ENCODE measurements around the gene ZCCHC24. TPM values are rescaled to one million over a fixed set of nuclear protein-coding genes. Genes with fewer than 3 reads are reported as not detected.

The ZCCHC24 gene
- total and polyA plus RNA-seq, 7 donors = 11.2 to 112 (median 43.0) TPM

- no peaks in the 10 kb centered on the region for H3K9me3 ChIP-seq
- no peaks in the 10 kb centered on the region for H3K4me1 ChIP-seq
- H3K36me3 ChIP-seq (ENCODE audit: insufficient read depth in 1 of 2, low read depth in 1 of 2) = peaks cover 0 to 83% of the 10 kb centered on the region in 2 donors
- DNase-seq (no peak), ATAC-seq (peak in 1 of 4 donors; percentile 23)
- intact Hi-C loops (cut with DNase I) = no loop called here
- H3K27me3 ChIP-seq (ENCODE audit: insufficient read depth in 3 of 3, low read length in 2 of 3) = no peaks in the 10 kb centered on the region
- 73 to 89% (median 84%) methylated on average over 11 of the region's 11 CpGs for WGBS, 3 donors
- H3K27ac ChIP-seq = no peak overlapping the region
- H3K4me3 ChIP-seq = no peak overlapping the region
- no peak for TF ChIP-seq CTCF (IDR thresholded peaks at IDR 0.05)
These were observed 57.2 kb downstream of the ZCCHC24 start for GRCh38 chr10:79387974-79388850.

GRCh38 chr10:79387466-79387973, 57.9 kb downstream of the ZCCHC24 start:
- ATAC-seq = no peak
- Histone ChIP-seq H3K27me3 (ENCODE audit: insufficient read depth in 3 of 3, low read length in 2 of 3) (no peaks in the 10 kb centered on the region), H3K4me1 (no peaks in the 10 kb centered on the region), H3K27ac (no peak overlapping the region), H3K9me3 (no peaks in the 10 kb centered on the region), H3K4me3 (no peak overlapping the region), H3K36me3 (ENCODE audit: insufficient read depth in 1 of 2, low read depth in 1 of 2) (peaks cover 0 to 76% of the 10 kb centered on the region in 2 donors)
- no peak for DNase-seq
- TF ChIP-seq CTCF (IDR thresholded peaks at IDR 0.05) = no peak
- intact Hi-C loops (cut with DNase I) = no loop called here
- WGBS, 3 donors = 78 to 80% (median 79%) methylated on average over 5 of the region's 5 CpGs

GRCh38 chr10:79386637-79387465, 58.6 kb downstream of the ZCCHC24 start:
- Histone ChIP-seq H3K4me3 (no peak overlapping the region), H3K4me1 (peaks cover 6% of the 10 kb centered on the region), H3K27ac (no peak overlapping the region), H3K9me3 (no peaks in the 10 kb centered on the region), H3K27me3 (ENCODE audit: insufficient read depth in 3 of 3, low read length in 2 of 3) (no peaks in the 10 kb centered on the region), H3K36me3 (ENCODE audit: insufficient read depth in 1 of 2, low read depth in 1 of 2) (peaks cover 0 to 71% of the 10 kb centered on the region in 2 donors)
- intact Hi-C loops (cut with DNase I) = no loop called here
- ATAC-seq (no peak), DNase-seq (peak in 1 of 2 donors; percentile 45)
- no peak for TF ChIP-seq CTCF (IDR thresholded peaks at IDR 0.05)
- WGBS, 3 donors = 77 to 86% (median 80%) methylated on average over 24 of the region's 24 CpGs

GRCh38 chr10:79385804-79386531, 59.5 kb downstream of the ZCCHC24 start:
- intact Hi-C loops (cut with DNase I) = no loop called here
- Histone ChIP-seq H3K4me1 (peaks cover 12% of the 10 kb centered on the region), H3K4me3 (no peak overlapping the region), H3K9me3 (no peaks in the 10 kb centered on the region), H3K36me3 (ENCODE audit: insufficient read depth in 1 of 2, low read depth in 1 of 2) (peaks cover 0 to 68% of the 10 kb centered on the region in 2 donors), H3K27ac (no peak overlapping the region), H3K27me3 (ENCODE audit: insufficient read depth in 3 of 3, low read length in 2 of 3) (no peaks in the 10 kb centered on the region)
- ATAC-seq = no peak
- no peak for TF ChIP-seq CTCF (IDR thresholded peaks at IDR 0.05)
- 88 to 94% (median 89%) methylated on average over 28 of the region's 28 CpGs for WGBS, 3 donors
- DNase-seq = peak in 1 of 2 donors; percentile 55
